ENCODE data around the gene MAST4. TPM values are rescaled to one million over a fixed set of nuclear protein-coding genes. Genes with fewer than 3 reads are reported as not detected.

MAST4 gene
- total and polyA plus RNA-seq, 2 donors: 17.0 to 18.8 TPM

- H3K4me3 ChIP-seq (ENCODE audit: low read length in 2 of 2): no peak overlapping the region
- 71% methylated on average over 7 of the region's 7 CpGs for WGBS
- peak overlapping the region; percentile 19 to 87 for H3K27ac ChIP-seq (ENCODE audit: low read depth in 1 of 2, low read length in 1 of 2)
- no peaks in the 10 kb centered on the region for H3K27me3 ChIP-seq (ENCODE audit: control insufficient read depth in 2 of 2, insufficient read depth in 1 of 2, low read length in 1 of 2)
- H3K4me1 ChIP-seq (ENCODE audit: control insufficient read depth in 2 of 2, insufficient read depth in 2 of 2, low read length in 2 of 2): peaks cover 17 to 46% of the 10 kb centered on the region in 2 donors
- H3K9me3 ChIP-seq (ENCODE audit: control insufficient read depth in 2 of 2, insufficient read depth in 1 of 2, low read length in 1 of 2): peaks cover 0 to 7% of the 10 kb centered on the region in 2 donors
- peak in 4 of 9 donors; percentile 38 to 83 (median 58) for DNase-seq (ENCODE audit: low read depth in 6 of 9, low spot score in 9 of 9)
- H3K36me3 ChIP-seq (ENCODE audit: control insufficient read depth in 2 of 2, insufficient read depth in 2 of 2, low read length in 1 of 2): peaks cover 0 to 4% of the 10 kb centered on the region in 2 donors
Measured at GRCh38 chr5:67188274-67189078, 592.3 kb downstream of the MAST4 start.

GRCh38 chr5:67189079-67189354, 592.8 kb downstream of the MAST4 start:
- DNase-seq (ENCODE audit: low read depth in 6 of 9, low spot score in 9 of 9): no peak
- 90% methylated on average over 3 of the region's 3 CpGs for WGBS
- H3K36me3 ChIP-seq (ENCODE audit: control insufficient read depth in 2 of 2, insufficient read depth in 2 of 2, low read length in 1 of 2): peaks cover 0 to 4% of the 10 kb centered on the region in 2 donors
- H3K27ac ChIP-seq (ENCODE audit: low read depth in 1 of 2, low read length in 1 of 2): peak overlapping the region in 1 of 2 donors; percentile 87
- no peaks in the 10 kb centered on the region for H3K27me3 ChIP-seq (ENCODE audit: control insufficient read depth in 2 of 2, insufficient read depth in 1 of 2, low read length in 1 of 2)
- peaks cover 17 to 48% of the 10 kb centered on the region in 2 donors for H3K4me1 ChIP-seq (ENCODE audit: control insufficient read depth in 2 of 2, insufficient read depth in 2 of 2, low read length in 2 of 2)
- no peak overlapping the region for H3K4me3 ChIP-seq (ENCODE audit: low read length in 2 of 2)
- H3K9me3 ChIP-seq (ENCODE audit: control insufficient read depth in 2 of 2, insufficient read depth in 1 of 2, low read length in 1 of 2): peaks cover 0 to 7% of the 10 kb centered on the region in 2 donors

- peaks cover 17 to 48% of the 10 kb centered on the region in 2 donors for H3K4me1 ChIP-seq (ENCODE audit: control insufficient read depth in 2 of 2, insufficient read depth in 2 of 2, low read length in 2 of 2)
- no peak overlapping the region for H3K27ac ChIP-seq (ENCODE audit: low read depth in 1 of 2, low read length in 1 of 2)
- H3K4me3 ChIP-seq (ENCODE audit: low read length in 2 of 2): no peak overlapping the region
- DNase-seq (ENCODE audit: low read depth in 6 of 9, low spot score in 9 of 9): no peak
- H3K36me3 ChIP-seq (ENCODE audit: control insufficient read depth in 2 of 2, insufficient read depth in 2 of 2, low read length in 1 of 2): peaks cover 0 to 4% of the 10 kb centered on the region in 2 donors
- peaks cover 0 to 7% of the 10 kb centered on the region in 2 donors for H3K9me3 ChIP-seq (ENCODE audit: control insufficient read depth in 2 of 2, insufficient read depth in 1 of 2, low read length in 1 of 2)
- 97% methylated on average over 1 of the region's 1 CpG for WGBS
- no peaks in the 10 kb centered on the region for H3K27me3 ChIP-seq (ENCODE audit: control insufficient read depth in 2 of 2, insufficient read depth in 1 of 2, low read length in 1 of 2)
Measured at GRCh38 chr5:67189931-67190330, 593.7 kb downstream of the MAST4 start.

GRCh38 chr5:67190410-67190809, 594.2 kb downstream of the MAST4 start:
- Histone ChIP-seq H3K4me1 (ENCODE audit: control insufficient read depth in 2 of 2, insufficient read depth in 2 of 2, low read length in 2 of 2) (peaks cover 17 to 48% of the 10 kb centered on the region in 2 donors), H3K27me3 (ENCODE audit: control insufficient read depth in 2 of 2, insufficient read depth in 1 of 2, low read length in 1 of 2) (no peaks in the 10 kb centered on the region), H3K9me3 (ENCODE audit: control insufficient read depth in 2 of 2, insufficient read depth in 1 of 2, low read length in 1 of 2) (peaks cover 0 to 7% of the 10 kb centered on the region in 2 donors), H3K27ac (ENCODE audit: low read depth in 1 of 2, low read length in 1 of 2) (no peak overlapping the region), H3K36me3 (ENCODE audit: control insufficient read depth in 2 of 2, insufficient read depth in 2 of 2, low read length in 1 of 2) (peaks cover 0 to 4% of the 10 kb centered on the region in 2 donors), H3K4me3 (ENCODE audit: low read length in 2 of 2) (no peak overlapping the region)
- DNase-seq (ENCODE audit: low read depth in 6 of 9, low spot score in 9 of 9): no peak
- 97% methylated on average over 4 of the region's 4 CpGs for WGBS

GRCh38 chr5:67190861-67191260, 594.7 kb downstream of the MAST4 start:
- no peak overlapping the region for H3K27ac ChIP-seq (ENCODE audit: low read depth in 1 of 2, low read length in 1 of 2)
- peaks cover 17 to 48% of the 10 kb centered on the region in 2 donors for H3K4me1 ChIP-seq (ENCODE audit: control insufficient read depth in 2 of 2, insufficient read depth in 2 of 2, low read length in 2 of 2)
- H3K27me3 ChIP-seq (ENCODE audit: control insufficient read depth in 2 of 2, insufficient read depth in 1 of 2, low read length in 1 of 2): no peaks in the 10 kb centered on the region
- peaks cover 0 to 7% of the 10 kb centered on the region in 2 donors for H3K9me3 ChIP-seq (ENCODE audit: control insufficient read depth in 2 of 2, insufficient read depth in 1 of 2, low read length in 1 of 2)
- 97% methylated on average over 5 of the region's 5 CpGs for WGBS
- no peak overlapping the region for H3K4me3 ChIP-seq (ENCODE audit: low read length in 2 of 2)
- DNase-seq (ENCODE audit: low read depth in 6 of 9, low spot score in 9 of 9): no peak
- H3K36me3 ChIP-seq (ENCODE audit: control insufficient read depth in 2 of 2, insufficient read depth in 2 of 2, low read length in 1 of 2): peaks cover 0 to 4% of the 10 kb centered on the region in 2 donors

GRCh38 chr5:67192719-67193438, 596.7 kb downstream of the MAST4 start:
- Histone ChIP-seq H3K9me3 (ENCODE audit: control insufficient read depth in 2 of 2, insufficient read depth in 1 of 2, low read length in 1 of 2) (peaks cover 0 to 7% of the 10 kb centered on the region in 2 donors), H3K27ac (ENCODE audit: low read depth in 1 of 2, low read length in 1 of 2) (peak overlapping the region; percentile 68 to 73), H3K36me3 (ENCODE audit: control insufficient read depth in 2 of 2, insufficient read depth in 2 of 2, low read length in 1 of 2) (peaks cover 0 to 4% of the 10 kb centered on the region in 2 donors), H3K4me3 (ENCODE audit: low read length in 2 of 2) (no peak overlapping the region), H3K27me3 (ENCODE audit: control insufficient read depth in 2 of 2, insufficient read depth in 1 of 2, low read length in 1 of 2) (no peaks in the 10 kb centered on the region), H3K4me1 (ENCODE audit: control insufficient read depth in 2 of 2, insufficient read depth in 2 of 2, low read length in 2 of 2) (peaks cover 11 to 50% of the 10 kb centered on the region in 2 donors)
- no peak for DNase-seq (ENCODE audit: low read depth in 6 of 9, low spot score in 9 of 9)
- WGBS: 70% methylated on average over 9 of the region's 9 CpGs

GRCh38 chr5:67193439-67193807, 597.2 kb downstream of the MAST4 start:
- Histone ChIP-seq H3K4me1 (ENCODE audit: control insufficient read depth in 2 of 2, insufficient read depth in 2 of 2, low read length in 2 of 2) (peaks cover 8 to 44% of the 10 kb centered on the region in 2 donors), H3K9me3 (ENCODE audit: control insufficient read depth in 2 of 2, insufficient read depth in 1 of 2, low read length in 1 of 2) (peaks cover 0 to 7% of the 10 kb centered on the region in 2 donors), H3K4me3 (ENCODE audit: low read length in 2 of 2) (no peak overlapping the region), H3K27ac (ENCODE audit: low read depth in 1 of 2, low read length in 1 of 2) (peak overlapping the region; percentile 68 to 73), H3K27me3 (ENCODE audit: control insufficient read depth in 2 of 2, insufficient read depth in 1 of 2, low read length in 1 of 2) (no peaks in the 10 kb centered on the region), H3K36me3 (ENCODE audit: control insufficient read depth in 2 of 2, insufficient read depth in 2 of 2, low read length in 1 of 2) (peaks cover 0 to 4% of the 10 kb centered on the region in 2 donors)
- DNase-seq (ENCODE audit: low read depth in 6 of 9, low spot score in 9 of 9): no peak
- WGBS: 53% methylated on average over 2 of the region's 2 CpGs

GRCh38 chr5:67194166-67194565, 598.0 kb downstream of the MAST4 start:
- Histone ChIP-seq H3K36me3 (ENCODE audit: control insufficient read depth in 2 of 2, insufficient read depth in 2 of 2, low read length in 1 of 2) (peaks cover 0 to 4% of the 10 kb centered on the region in 2 donors), H3K27me3 (ENCODE audit: control insufficient read depth in 2 of 2, insufficient read depth in 1 of 2, low read length in 1 of 2) (no peaks in the 10 kb centered on the region), H3K4me1 (ENCODE audit: control insufficient read depth in 2 of 2, insufficient read depth in 2 of 2, low read length in 2 of 2) (peaks cover 4 to 37% of the 10 kb centered on the region in 2 donors), H3K4me3 (ENCODE audit: low read length in 2 of 2) (no peak overlapping the region), H3K27ac (ENCODE audit: low read depth in 1 of 2, low read length in 1 of 2) (no peak overlapping the region), H3K9me3 (ENCODE audit: control insufficient read depth in 2 of 2, insufficient read depth in 1 of 2, low read length in 1 of 2) (peaks cover 0 to 7% of the 10 kb centered on the region in 2 donors)
- no peak for DNase-seq (ENCODE audit: low read depth in 6 of 9, low spot score in 9 of 9)
- WGBS: 95% methylated on average over 3 of the region's 3 CpGs
